ENCODE results near the gene GOSR2. TPM values are rescaled to one million over a fixed set of nuclear protein-coding genes. Genes with fewer than 3 reads are reported as not detected.

GOSR2 gene
- total and polyA plus RNA-seq, 9 of the 15 experiments (the other 6 are each of a cell fraction or from before 2014, with no cell fraction given) = 32.7 to 96.3 (median 48.9) TPM

- TF ChIP-seq FOSL1 (tag; conservative IDR thresholded peaks at IDR 0.05) (no peak), NELFE (IDR thresholded peaks at IDR 0.05; ENCODE audit: insufficient read depth, insufficient read length) (no peak), STAG1 (CRISPR knock-in tag; IDR thresholded peaks at IDR 0.05; ENCODE audit: borderline replicate concordance) (no peak), BRD4 (IDR thresholded peaks at IDR 0.05) (no peak; the same call in 1 of the 2 replicates), ETV1 (tag; conservative IDR thresholded peaks at IDR 0.05; ENCODE audit: low read depth) (peak; percentile 95), ZNF561 (CRISPR knock-in tag; conservative IDR thresholded peaks at IDR 0.05) (no peak), TEAD2 (tag; IDR thresholded peaks at IDR 0.05) (no peak), NCOA1 (IDR thresholded peaks at IDR 0.05; ENCODE audit: low read depth) (peak; percentile 55; the same call in 1 of the 2 replicates), ZNF239 (CRISPR knock-in tag; IDR thresholded peaks at IDR 0.05) (peak; percentile 25; the same call in 1 of the 2 replicates), NFYB (IDR thresholded peaks at IDR 0.05; ENCODE audit: extremely low read depth, insufficient read length) (no peak), ZBTB5 (IDR thresholded peaks at IDR 0.05) (no peak), ATF2 (CRISPR knock-in tag; IDR thresholded peaks at IDR 0.05) (no peak)
- TF ChIP-seq, protein P1, sequence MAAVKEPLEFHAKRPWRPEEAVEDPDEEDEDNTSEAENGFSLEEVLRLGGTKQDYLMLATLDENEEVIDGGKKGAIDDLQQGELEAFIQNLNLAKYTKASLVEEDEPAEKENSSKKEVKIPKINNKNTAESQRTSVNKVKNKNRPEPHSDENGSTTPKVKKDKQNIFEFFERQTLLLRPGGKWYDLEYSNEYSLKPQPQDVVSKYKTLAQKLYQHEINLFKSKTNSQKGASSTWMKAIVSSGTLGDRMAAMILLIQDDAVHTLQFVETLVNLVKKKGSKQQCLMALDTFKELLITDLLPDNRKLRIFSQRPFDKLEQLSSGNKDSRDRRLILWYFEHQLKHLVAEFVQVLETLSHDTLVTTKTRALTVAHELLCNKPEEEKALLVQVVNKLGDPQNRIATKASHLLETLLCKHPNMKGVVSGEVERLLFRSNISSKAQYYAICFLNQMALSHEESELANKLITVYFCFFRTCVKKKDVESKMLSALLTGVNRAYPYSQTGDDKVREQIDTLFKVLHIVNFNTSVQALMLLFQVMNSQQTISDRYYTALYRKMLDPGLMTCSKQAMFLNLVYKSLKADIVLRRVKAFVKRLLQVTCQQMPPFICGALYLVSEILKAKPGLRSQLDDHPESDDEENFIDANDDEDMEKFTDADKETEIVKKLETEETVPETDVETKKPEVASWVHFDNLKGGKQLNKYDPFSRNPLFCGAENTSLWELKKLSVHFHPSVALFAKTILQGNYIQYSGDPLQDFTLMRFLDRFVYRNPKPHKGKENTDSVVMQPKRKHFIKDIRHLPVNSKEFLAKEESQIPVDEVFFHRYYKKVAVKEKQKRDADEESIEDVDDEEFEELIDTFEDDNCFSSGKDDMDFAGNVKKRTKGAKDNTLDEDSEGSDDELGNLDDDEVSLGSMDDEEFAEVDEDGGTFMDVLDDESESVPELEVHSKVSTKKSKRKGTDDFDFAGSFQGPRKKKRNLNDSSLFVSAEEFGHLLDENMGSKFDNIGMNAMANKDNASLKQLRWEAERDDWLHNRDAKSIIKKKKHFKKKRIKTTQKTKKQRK (IDR thresholded peaks at IDR 0.05; ENCODE audit: borderline replicate concordance, low read depth, low read length) = 0 out of 2 replicates have a peak, but pooled peaks have one; percentile 21
These were observed at the start of gene GOSR2 (continued) for GRCh38 chr17:46922804-46923635.
